ENCODE data around the gene WDR45.

GRCh38 chrX:49059681-49060085 is 20.0 kb downstream of the WDR45 start:
- no peak for TF ChIP-seq MAFK (IDR thresholded peaks at IDR 0.05; ENCODE audit: low read depth, low read length)
- TF ChIP-seq MXI1 (IDR thresholded peaks at IDR 0.05; ENCODE audit: borderline replicate concordance, low read depth, low read length) = no peak
- TF ChIP-seq CTCF (conservative IDR thresholded peaks at IDR 0.05; ENCODE audit: low read depth, low read length) = no peak
- no peak for TF ChIP-seq RAD21 (IDR thresholded peaks at IDR 0.05; ENCODE audit: low read length)
- no peak for TF ChIP-seq POLR2A (IDR thresholded peaks at IDR 0.05; ENCODE audit: low read depth, low read length)
- TF ChIP-seq RCOR1 (IDR thresholded peaks at IDR 0.05; ENCODE audit: insufficient replicate concordance, low read length) = no peak
- no peak for TF ChIP-seq FOS (IDR thresholded peaks at IDR 0.05; ENCODE audit: low read depth, low read length)
- TF ChIP-seq BHLHE40 (IDR thresholded peaks at IDR 0.05; ENCODE audit: low read depth, low read length) = no peak
- no peak for TF ChIP-seq ELK1 (IDR thresholded peaks at IDR 0.05; ENCODE audit: borderline replicate concordance, low read depth, low read length)
- no peak for TF ChIP-seq CEBPB (IDR thresholded peaks at IDR 0.05; ENCODE audit: low read depth, low read length)

Data from IMR-90 (cell line).